ENCODE results near the gene TMEM212.

DNA sequence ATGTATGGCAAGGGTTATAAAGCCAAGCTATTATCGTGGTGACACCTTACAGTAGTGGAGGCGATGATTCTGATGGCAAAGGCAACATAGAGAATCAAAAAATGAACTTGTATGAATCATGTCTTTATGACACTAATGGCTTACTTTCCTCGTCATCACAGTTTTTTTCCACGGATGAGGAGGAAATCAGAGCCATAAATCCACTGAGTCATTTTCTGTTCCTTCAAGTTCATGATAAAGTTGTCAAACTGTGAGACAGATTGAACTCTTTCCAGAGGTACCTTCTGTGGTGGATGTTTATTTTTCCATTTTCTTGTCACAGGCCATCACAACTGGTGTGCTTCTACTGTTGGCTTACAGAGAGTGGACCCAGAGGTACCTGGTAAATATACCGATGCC lies 8.5 kb downstream of the TMEM212 start:
- TF ChIP-seq, protein P1, sequence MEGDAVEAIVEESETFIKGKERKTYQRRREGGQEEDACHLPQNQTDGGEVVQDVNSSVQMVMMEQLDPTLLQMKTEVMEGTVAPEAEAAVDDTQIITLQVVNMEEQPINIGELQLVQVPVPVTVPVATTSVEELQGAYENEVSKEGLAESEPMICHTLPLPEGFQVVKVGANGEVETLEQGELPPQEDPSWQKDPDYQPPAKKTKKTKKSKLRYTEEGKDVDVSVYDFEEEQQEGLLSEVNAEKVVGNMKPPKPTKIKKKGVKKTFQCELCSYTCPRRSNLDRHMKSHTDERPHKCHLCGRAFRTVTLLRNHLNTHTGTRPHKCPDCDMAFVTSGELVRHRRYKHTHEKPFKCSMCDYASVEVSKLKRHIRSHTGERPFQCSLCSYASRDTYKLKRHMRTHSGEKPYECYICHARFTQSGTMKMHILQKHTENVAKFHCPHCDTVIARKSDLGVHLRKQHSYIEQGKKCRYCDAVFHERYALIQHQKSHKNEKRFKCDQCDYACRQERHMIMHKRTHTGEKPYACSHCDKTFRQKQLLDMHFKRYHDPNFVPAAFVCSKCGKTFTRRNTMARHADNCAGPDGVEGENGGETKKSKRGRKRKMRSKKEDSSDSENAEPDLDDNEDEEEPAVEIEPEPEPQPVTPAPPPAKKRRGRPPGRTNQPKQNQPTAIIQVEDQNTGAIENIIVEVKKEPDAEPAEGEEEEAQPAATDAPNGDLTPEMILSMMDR (IDR thresholded peaks at IDR 0.05), result no peak
- TF ChIP-seq POLR2A (IDR thresholded peaks at IDR 0.05) (no peak), POLR2AphosphoS5 (IDR thresholded peaks at IDR 0.05) (no peak), EP300 (IDR thresholded peaks at IDR 0.05) (no peak)

Data from stomach (tissue), 4 donors.